ENCODE data around the gene ZBED2. TPM values are rescaled to one million over a fixed set of nuclear protein-coding genes. Genes with fewer than 3 reads are reported as not detected.
"Not testable (repeated sequence)": the region's sequence is repeated elsewhere in the genome, so short reads cannot be mapped to it uniquely, and the experiment has no call there.

The ZBED2 gene
- total and polyA plus RNA-seq, 2 experiments from 2014 or later = not detected

- not testable (repeated sequence) for H3K4me1 ChIP-seq (ENCODE audit: insufficient read depth); DNase-seq (ENCODE audit: low spot score); ATAC-seq; H3K9me2 ChIP-seq (ENCODE audit: insufficient read depth); H3K27me3 ChIP-seq (ENCODE audit: insufficient read depth); H3K27ac Mint-ChIP-seq; H3K4me3 ChIP-seq; H3K4me2 ChIP-seq; H3K36me3 Mint-ChIP-seq (ENCODE audit: low read depth); H4K20me1 ChIP-seq (replicated peaks; ENCODE audit: insufficient read depth); H3K4me1 Mint-ChIP-seq; H3F3A ChIP-seq (replicated peaks; ENCODE audit: low read depth); H3K36me3 ChIP-seq (ENCODE audit: insufficient read depth); H3K79me2 ChIP-seq (replicated peaks; ENCODE audit: insufficient read depth); H3K27ac ChIP-seq (ENCODE audit: low read depth); H3K4me3 Mint-ChIP-seq; H2AFZ ChIP-seq; H3K27me3 Mint-ChIP-seq (ENCODE audit: insufficient read depth, low read depth, poor library complexity)
- peaks cover 18% of the 10 kb centered on the region; the same call in 2 of the 3 replicates for H3K9me3 Mint-ChIP-seq
These were observed 33.9 kb upstream of the ZBED2 start for GRCh38 chr3:111629018-111629417.

- Mint-ChIP-seq H3K27me3 (ENCODE audit: insufficient read depth, low read depth, poor library complexity) (peaks cover 2% of the 10 kb centered on the region), H3K27ac (no peak overlapping the region), H3K36me3 (ENCODE audit: low read depth) (no peaks in the 10 kb centered on the region; the same call in 2 of the 3 replicates), H3K4me1 (no peaks in the 10 kb centered on the region), H3K4me3 (no peak overlapping the region), H3K9me3 (peaks cover 18% of the 10 kb centered on the region; the same call in 2 of the 3 replicates)
- DNase-seq (ENCODE audit: low spot score) = no peak
- H3K4me2 ChIP-seq = no peak overlapping the region
- no peaks in the 10 kb centered on the region for H3F3A ChIP-seq (replicated peaks; ENCODE audit: low read depth)
- no peaks in the 10 kb centered on the region for H3K27me3 ChIP-seq (ENCODE audit: insufficient read depth)
- TF ChIP-seq CREB1 (CRISPR knock-in tag; IDR thresholded peaks at IDR 0.05; ENCODE audit: low read depth) (no peak), POLR2AphosphoS5 (IDR thresholded peaks at IDR 0.05; ENCODE audit: low read depth) (no peak), ETS1 (IDR thresholded peaks at IDR 0.05) (no peak), REST (IDR thresholded peaks at IDR 0.05; ENCODE audit: unreplicated experiment) (no peak), ZNF114 (CRISPR knock-in tag; IDR thresholded peaks at IDR 0.05) (no peak), EZH2 (IDR thresholded peaks at IDR 0.05; ENCODE audit: low read depth, unreplicated experiment) (no peak), JUNB (IDR thresholded peaks at IDR 0.05; ENCODE audit: unreplicated experiment) (no peak), STAT1 (IDR thresholded peaks at IDR 0.05; ENCODE audit: unreplicated experiment) (no peak), ZNF331 (CRISPR knock-in tag; IDR thresholded peaks at IDR 0.05; ENCODE audit: low read depth) (no peak), NANOG (IDR thresholded peaks at IDR 0.05; ENCODE audit: borderline replicate concordance) (no peak)
- no peaks in the 10 kb centered on the region for H3K79me2 ChIP-seq (replicated peaks; ENCODE audit: insufficient read depth)
- H4K20me1 ChIP-seq (replicated peaks; ENCODE audit: insufficient read depth) = no peaks in the 10 kb centered on the region
- no peak overlapping the region for H2AFZ ChIP-seq
- H3K27ac ChIP-seq (ENCODE audit: low read depth) = no peak overlapping the region
- 0 out of 2 replicates have a peak, but pooled peaks cover 7% of the 10 kb centered on the region for H3K9me2 ChIP-seq (ENCODE audit: insufficient read depth)
- H3K36me3 ChIP-seq (ENCODE audit: insufficient read depth) = no peaks in the 10 kb centered on the region
- H3K4me1 ChIP-seq (ENCODE audit: insufficient read depth) = no peaks in the 10 kb centered on the region
- ATAC-seq = no peak
- H3K4me3 ChIP-seq = no peak overlapping the region
These were observed 31.9 kb upstream of the ZBED2 start for GRCh38 chr3:111627092-111627491.

Measured in GM23338 (cell line).